A673 (cell line): Measurements from ENCODE around the gene SLC16A9.

Experiments used
- EZH2 ChIP-seq: fragments of 200-600 bp; sonication (generic); IDR thresholded peaks from 2 replicates; pipeline ENCODE4 v1.6.1; 2017; ENCODE audit warnings: borderline replicate concordance, low read depth, mild to moderate bottlenecking, mixed read lengths, antibody characterized with exemption, low read length; ENCODE audit not compliant: poor library complexity, severe bottlenecking
- TF ChIP-seq, protein P1 (sequence below): fragments of 300-800, 200-600 bp; sonication (generic); conservative IDR thresholded peaks from 2 replicates; pipeline ENCODE4 v1.5.1; 2017; ENCODE audit warnings: low read depth, mild to moderate bottlenecking, antibody characterized with exemption, low read length, moderate library complexity, mixed read lengths

- TF ChIP-seq, protein P1, sequence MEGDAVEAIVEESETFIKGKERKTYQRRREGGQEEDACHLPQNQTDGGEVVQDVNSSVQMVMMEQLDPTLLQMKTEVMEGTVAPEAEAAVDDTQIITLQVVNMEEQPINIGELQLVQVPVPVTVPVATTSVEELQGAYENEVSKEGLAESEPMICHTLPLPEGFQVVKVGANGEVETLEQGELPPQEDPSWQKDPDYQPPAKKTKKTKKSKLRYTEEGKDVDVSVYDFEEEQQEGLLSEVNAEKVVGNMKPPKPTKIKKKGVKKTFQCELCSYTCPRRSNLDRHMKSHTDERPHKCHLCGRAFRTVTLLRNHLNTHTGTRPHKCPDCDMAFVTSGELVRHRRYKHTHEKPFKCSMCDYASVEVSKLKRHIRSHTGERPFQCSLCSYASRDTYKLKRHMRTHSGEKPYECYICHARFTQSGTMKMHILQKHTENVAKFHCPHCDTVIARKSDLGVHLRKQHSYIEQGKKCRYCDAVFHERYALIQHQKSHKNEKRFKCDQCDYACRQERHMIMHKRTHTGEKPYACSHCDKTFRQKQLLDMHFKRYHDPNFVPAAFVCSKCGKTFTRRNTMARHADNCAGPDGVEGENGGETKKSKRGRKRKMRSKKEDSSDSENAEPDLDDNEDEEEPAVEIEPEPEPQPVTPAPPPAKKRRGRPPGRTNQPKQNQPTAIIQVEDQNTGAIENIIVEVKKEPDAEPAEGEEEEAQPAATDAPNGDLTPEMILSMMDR = no peak
- no peak for TF ChIP-seq EZH2
These were observed 25.6 kb upstream of the SLC16A9 start for GRCh38 chr10:59735296-59735695.
